ENCODE measurements around the gene COL5A1. TPM values are rescaled to one million over a fixed set of nuclear protein-coding genes. Genes with fewer than 3 reads are reported as not detected.
A peak's percentile ranks its signal among the peaks of the same experiment; 100 is the strongest.

Gene COL5A1
- total RNA-seq, 4 donors from 2014 or later, result 13.3 to 55.0 (median 27.0) TPM

DNA sequence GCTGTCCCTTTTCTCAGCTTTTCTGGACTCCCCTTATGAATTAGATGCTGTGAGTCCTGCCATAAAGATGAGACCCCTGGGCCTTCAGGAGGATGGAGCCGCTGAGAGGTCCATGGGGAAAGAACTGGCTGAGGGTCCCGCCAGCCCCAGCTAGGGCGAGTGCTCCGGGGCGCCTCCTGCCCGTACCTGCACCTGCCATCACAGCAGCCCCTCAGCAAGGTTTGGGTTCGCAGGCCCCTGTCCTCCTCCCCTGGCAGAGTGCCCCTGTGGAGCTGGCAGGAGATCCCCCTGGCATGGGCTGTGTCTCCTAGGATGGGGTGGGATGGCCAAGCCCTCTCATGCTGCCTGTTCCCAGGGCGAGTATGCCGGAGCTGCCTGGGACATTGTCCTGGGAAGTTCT, 64.2 kb downstream of the COL5A1 start:
- ATAC-seq (ENCODE audit: low FRiP score) (no peak), DNase-seq (ENCODE audit: low spot score) (no peak)
- TF ChIP-seq, protein P1, sequence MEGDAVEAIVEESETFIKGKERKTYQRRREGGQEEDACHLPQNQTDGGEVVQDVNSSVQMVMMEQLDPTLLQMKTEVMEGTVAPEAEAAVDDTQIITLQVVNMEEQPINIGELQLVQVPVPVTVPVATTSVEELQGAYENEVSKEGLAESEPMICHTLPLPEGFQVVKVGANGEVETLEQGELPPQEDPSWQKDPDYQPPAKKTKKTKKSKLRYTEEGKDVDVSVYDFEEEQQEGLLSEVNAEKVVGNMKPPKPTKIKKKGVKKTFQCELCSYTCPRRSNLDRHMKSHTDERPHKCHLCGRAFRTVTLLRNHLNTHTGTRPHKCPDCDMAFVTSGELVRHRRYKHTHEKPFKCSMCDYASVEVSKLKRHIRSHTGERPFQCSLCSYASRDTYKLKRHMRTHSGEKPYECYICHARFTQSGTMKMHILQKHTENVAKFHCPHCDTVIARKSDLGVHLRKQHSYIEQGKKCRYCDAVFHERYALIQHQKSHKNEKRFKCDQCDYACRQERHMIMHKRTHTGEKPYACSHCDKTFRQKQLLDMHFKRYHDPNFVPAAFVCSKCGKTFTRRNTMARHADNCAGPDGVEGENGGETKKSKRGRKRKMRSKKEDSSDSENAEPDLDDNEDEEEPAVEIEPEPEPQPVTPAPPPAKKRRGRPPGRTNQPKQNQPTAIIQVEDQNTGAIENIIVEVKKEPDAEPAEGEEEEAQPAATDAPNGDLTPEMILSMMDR (IDR thresholded peaks at IDR 0.05), result no peak

DNA sequence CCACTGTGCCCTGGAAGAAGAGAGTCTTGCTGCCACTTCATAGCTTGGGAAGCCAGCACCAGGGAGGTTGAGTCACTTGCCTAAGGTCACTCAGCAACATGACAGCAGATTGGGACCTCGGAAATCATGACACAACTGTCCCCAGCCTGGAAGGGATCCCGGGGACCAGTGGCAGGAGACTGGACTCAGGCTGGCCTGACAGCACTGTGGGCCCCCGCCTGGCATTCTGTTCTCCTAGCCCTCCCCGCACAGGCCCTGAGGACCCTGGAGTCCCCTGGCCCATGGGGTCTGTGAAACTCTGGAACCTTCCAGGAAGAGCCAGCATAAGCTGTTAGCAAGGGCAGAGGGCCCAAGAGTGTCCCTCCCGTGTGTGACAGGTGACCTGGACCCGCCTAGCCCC, 64.9 kb downstream of the COL5A1 start:
- TF ChIP-seq, protein P1 (IDR thresholded peaks at IDR 0.05), result no peak
- DNase-seq (ENCODE audit: low spot score) (no peak), ATAC-seq (ENCODE audit: low FRiP score) (no peak)

DNA sequence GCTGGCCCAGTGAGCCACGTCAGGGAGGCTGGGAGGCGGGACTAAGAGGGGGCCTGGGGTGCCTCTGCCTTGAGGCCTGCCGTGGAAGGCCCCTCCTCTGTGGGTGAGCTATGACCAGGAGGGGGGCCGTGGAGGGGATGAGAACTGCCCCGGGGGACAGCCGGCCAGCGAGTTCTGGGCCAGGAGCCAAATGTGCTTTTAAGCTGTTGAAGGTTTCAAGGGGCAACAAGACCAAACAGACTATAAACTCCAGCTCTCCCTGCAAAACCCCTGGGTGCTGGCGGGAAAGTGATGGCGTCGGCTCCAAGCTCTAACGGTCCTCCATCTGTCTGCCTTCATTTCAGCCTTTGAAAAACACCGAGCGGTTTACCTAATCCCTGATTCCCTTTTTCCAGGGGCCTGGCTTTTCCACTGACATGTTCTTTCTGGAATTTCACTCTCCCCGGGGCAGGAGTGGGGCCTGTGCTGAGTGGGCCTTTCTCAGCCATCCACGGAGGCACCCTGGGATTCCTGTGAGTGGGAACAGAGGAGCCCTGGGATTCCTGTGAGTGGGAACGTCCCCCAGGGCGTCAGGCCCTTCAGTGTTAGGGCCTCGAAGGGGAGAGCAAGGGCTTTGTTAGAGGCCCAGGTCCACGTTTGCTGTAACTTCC, 65.6 kb downstream of the COL5A1 start:
- TF ChIP-seq, protein P1 (IDR thresholded peaks at IDR 0.05), result no peak
- peak; percentile 31 for ATAC-seq (ENCODE audit: low FRiP score)
- peak; percentile 36 for DNase-seq (ENCODE audit: low spot score)

DNA sequence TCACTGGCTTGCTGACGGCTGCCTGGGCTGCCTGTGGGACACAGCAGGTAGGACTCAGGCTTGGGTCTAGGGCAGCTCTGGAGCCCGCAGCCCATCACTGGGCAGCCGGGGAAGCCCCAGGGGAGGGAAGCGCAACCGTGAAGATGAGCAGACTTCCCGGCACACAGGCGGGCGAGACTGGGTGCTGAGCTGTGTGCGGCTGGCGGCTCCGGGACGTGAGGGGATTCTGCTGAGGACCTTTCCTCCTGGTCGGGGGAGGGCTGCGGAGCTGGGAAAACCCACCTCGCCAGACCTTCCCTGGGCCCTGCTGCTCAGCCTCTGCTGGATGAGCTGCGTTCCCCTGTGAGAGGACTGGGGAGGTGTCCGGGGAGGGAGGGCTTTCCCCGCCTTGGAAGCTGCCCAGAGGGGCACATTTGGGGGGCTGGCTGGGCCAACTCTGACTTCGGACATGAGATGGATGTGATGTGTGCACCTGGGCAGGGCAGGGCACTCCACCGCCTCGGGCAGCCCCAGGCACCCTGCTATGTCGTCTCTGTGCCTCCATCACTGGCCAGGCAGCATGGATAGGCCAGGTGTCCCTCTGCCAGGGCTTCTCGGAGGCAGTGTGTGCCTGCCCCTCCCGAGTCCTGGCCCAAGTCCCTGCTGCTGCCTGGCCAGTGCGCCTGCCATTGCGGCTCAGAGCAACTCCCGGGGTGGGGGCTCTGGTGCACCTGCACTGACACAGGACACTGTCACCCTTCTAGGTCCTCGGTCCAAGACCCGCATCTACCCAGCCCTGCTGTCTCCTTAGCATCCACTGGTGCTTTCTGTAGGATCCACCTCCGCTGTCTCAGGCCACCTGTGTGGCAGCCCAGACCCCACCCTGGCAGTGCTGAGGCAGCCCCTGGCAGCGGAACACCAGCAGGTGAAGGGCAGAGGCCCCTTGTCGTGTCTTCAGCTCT, 66.4 kb downstream of the COL5A1 start:
- no peak for DNase-seq (ENCODE audit: low spot score)
- TF ChIP-seq, protein P1 (IDR thresholded peaks at IDR 0.05), result no peak
- no peak for ATAC-seq (ENCODE audit: low FRiP score)

DNA sequence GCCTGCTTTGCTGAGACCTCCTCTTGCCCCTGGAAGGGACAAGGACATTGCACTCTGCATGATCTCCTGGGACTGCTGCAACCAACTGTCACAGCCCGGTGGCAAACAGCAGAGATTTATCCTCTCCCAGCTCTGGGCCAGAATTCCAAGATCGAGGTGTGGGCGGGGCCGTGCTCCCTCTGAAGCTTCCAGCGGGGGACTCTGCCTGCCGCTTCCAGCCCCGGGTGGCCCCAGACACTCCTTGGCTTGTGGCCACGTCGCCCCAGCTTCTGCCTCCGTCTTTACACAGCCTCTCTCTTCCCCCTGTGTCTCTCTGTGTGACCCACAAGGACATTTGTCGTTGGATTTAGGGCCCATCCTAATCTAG, 67.1 kb downstream of the COL5A1 start:
- ATAC-seq (ENCODE audit: low FRiP score) (no peak), DNase-seq (ENCODE audit: low spot score) (no peak)
- TF ChIP-seq, protein P1 (IDR thresholded peaks at IDR 0.05), result no peak

DNA sequence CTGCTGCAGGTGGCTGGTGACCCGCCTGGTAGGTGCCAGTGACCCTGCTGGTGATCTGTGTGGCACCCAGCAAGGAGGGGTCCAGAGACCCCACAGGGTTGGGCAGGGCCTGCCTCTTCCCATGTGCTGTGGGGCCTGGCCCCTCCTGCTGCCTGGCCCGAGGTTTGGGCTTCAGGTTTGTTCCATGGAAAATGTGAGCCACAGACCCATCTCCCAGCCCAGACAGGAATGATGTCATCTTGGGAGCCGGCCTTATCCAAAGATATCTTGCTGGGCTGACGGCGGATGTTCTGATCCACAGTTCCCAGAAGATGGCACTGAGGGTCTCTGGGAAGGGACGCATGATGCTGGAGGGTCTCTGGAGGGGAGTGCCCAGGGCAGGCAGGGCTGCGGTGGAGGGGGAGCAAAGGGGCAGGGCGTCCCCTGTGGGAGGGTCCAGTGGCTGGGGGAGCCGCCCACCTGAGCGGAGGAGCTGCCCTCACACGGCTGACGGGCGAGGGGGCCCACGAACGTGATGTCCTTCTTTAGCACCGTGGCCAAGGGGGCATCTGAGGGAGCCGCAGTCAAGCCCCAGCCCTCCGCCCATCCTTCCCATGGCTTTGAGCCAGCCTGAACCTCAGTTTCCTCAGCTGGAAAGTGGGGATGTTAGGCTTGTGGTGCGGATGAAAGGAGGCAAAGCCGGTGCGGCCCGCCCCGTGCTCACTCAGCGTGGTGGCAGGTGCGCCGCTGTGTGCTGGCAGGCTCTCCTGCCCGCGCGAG, 68.1 kb downstream of the COL5A1 start:
- TF ChIP-seq, protein P1 (IDR thresholded peaks at IDR 0.05), result no peak
- ATAC-seq (ENCODE audit: low FRiP score) (peak; percentile 22), DNase-seq (ENCODE audit: low spot score) (no peak)
